SK-N-SH (cell line): ENCODE results near the gene G2E3. TPM values are rescaled to one million over a fixed set of nuclear protein-coding genes. Genes with fewer than 3 reads are reported as not detected.

Source experiments
- CTCF ChIA-PET: fragments of 300-600, 350-600 bp; formaldehyde crosslinking; extraction: SDS; loops from one replicate; lab custom pipeline; 2021; lab: Yijun Ruan, JAX
- POLR2A ChIA-PET: fragments of 350-600 bp; sonication (Branson Sonifier 250); formaldehyde crosslinking; extraction: SDS; loops from one replicate; lab custom pipeline; 2020; ENCODE audit warnings: antibody characterized with exemption, inconsistent platforms; lab: Yijun Ruan, JAX
- DNase-seq: peaks from one replicate; pipeline ENCODE4 v3.0.0; 2012
- H2AFZ ChIP-seq: fragments of 200-600 bp; sonication (generic); 2 replicates; pipeline ENCODE4 v1.8.1; 2016; ENCODE audit warnings: antibody characterized with exemption, mild to moderate bottlenecking, low read depth
- H3F3A ChIP-seq: fragments of 200-600 bp; sonication (generic); replicated peaks from 2 replicates; pipeline ENCODE3; 2016; ENCODE audit warnings: antibody characterized with exemption, mild to moderate bottlenecking; ENCODE audit not compliant: insufficient read depth
- H3K27ac ChIP-seq, 2 experiments: fragments of 200-500 bp in 1 of 2; fragments of 200-600 bp in 1 of 2; sonication (Bioruptor generic) in 1 of 2; sonication (generic), shearing (Covaris generic) in 1 of 2; 2 replicates each; pipeline versions ENCODE4 v1.5.1 to v1.6.1; 2014 to 2016; ENCODE audit warnings: low read depth in 2 of 2, inconsistent platforms in 1 of 2, low read length in 1 of 2, mild to moderate bottlenecking in 1 of 2, mixed read lengths in 1 of 2
- H3K27me3 ChIP-seq: fragments of 200-600 bp; sonication (generic), shearing (Covaris generic); 2 replicates; pipeline ENCODE4 v1.6.1; 2016; ENCODE audit warnings: mixed run types; ENCODE audit not compliant: insufficient read depth
- H3K36me3 ChIP-seq, 2 experiments: fragments of 200-500 bp in 1 of 2; fragments of 200-600 bp in 1 of 2; sonication (Bioruptor generic) in 1 of 2; sonication (generic) in 1 of 2; replicated peaks in 1 of 2; 2 replicates each; pipeline versions ENCODE3 to v1.5.1; 2014 to 2016; ENCODE audit warnings: low read length in 1 of 2, mild to moderate bottlenecking in 1 of 2; ENCODE audit not compliant: insufficient read depth in 2 of 2, control insufficient read depth in 1 of 2
- H3K4me1 ChIP-seq, 2 experiments: fragments of 200-500 bp in 1 of 2; fragments of 200-600 bp in 1 of 2; sonication (Bioruptor generic) in 1 of 2; sonication (generic), shearing (Covaris generic) in 1 of 2; 2 replicates each; pipeline versions ENCODE4 v1.5.1 to v1.6.1; 2014 to 2016; ENCODE audit warnings: low read depth in 1 of 2, low read length in 1 of 2, mixed run types in 1 of 2; ENCODE audit not compliant: insufficient read depth in 2 of 2, control insufficient read depth in 1 of 2
- H3K4me2 ChIP-seq: fragments of 200-600 bp; sonication (generic), shearing (Covaris generic); 2 replicates; pipeline ENCODE4 v1.6.1; 2017; ENCODE audit warnings: mixed run types
- H3K4me3 ChIP-seq, 2 experiments: fragments of 200-500 bp in 1 of 2; fragments of 200-600 bp in 1 of 2; sonication (Bioruptor generic) in 1 of 2; sonication (generic), shearing (Covaris generic) in 1 of 2; 2 replicates each; pipeline versions ENCODE4 v1.5.1 to v1.8.1; 2014 to 2016; ENCODE audit warnings: low read depth in 2 of 2, inconsistent platforms in 1 of 2, low read length in 1 of 2, mild to moderate bottlenecking in 1 of 2, mixed read lengths in 1 of 2, moderate library complexity in 1 of 2
- H3K79me2 ChIP-seq: fragments of 200-600 bp; sonication (generic); 2 replicates; pipeline ENCODE4 v1.8.1; 2017; ENCODE audit warnings: mild to moderate bottlenecking; ENCODE audit not compliant: insufficient read depth
- H3K9ac ChIP-seq: fragments of 200-600 bp; sonication (generic); 2 replicates; pipeline ENCODE4 v1.6.1; 2017; ENCODE audit warnings: mixed run types
- H3K9me2 ChIP-seq: fragments of 200-600 bp; sonication (generic); 2 replicates; pipeline ENCODE4 v1.6.1; 2017; ENCODE audit warnings: mixed run types
- H3K9me3 ChIP-seq: fragments of 200-600 bp; sonication (generic); 2 replicates; pipeline ENCODE4 v1.6.1; 2017; ENCODE audit warnings: mixed run types, mild to moderate bottlenecking, moderate library complexity
- H4K20me1 ChIP-seq: fragments of 200-600 bp; sonication (generic); 2 replicates; pipeline ENCODE4 v1.6.1; 2017; ENCODE audit warnings: mild to moderate bottlenecking, mixed run types; ENCODE audit not compliant: insufficient read depth
- CHD2 ChIP-seq: fragments of 150-350 bp; IDR thresholded peaks from 2 replicates; pipeline ENCODE4 v1.6.1; 2018; ENCODE audit warnings: low read length; ENCODE audit not compliant: partially characterized antibody
- ELF1 ChIP-seq: IDR thresholded peaks from 2 replicates; pipeline ENCODE4 v1.4.0; 2012
- FOSL2 ChIP-seq: IDR thresholded peaks from 2 replicates; pipeline ENCODE4 v1.4.0; 2012; ENCODE audit warnings: low read depth, mild to moderate bottlenecking, moderate library complexity, borderline replicate concordance
- FOXJ3 ChIP-seq: sonication (generic); formaldehyde crosslinking; IDR thresholded peaks from 2 replicates; pipeline ENCODE4 v1.5.1; 2020; ENCODE audit warnings: mild to moderate bottlenecking, missing genetic modification reagents
- FOXM1 ChIP-seq: IDR thresholded peaks from 2 replicates; pipeline ENCODE4 v1.4.0; 2012; ENCODE audit warnings: low read depth, mild to moderate bottlenecking
- MXI1 ChIP-seq: IDR thresholded peaks from 2 replicates; pipeline ENCODE4 v1.6.1; 2012; ENCODE audit warnings: mild to moderate bottlenecking, low read depth, low read length, improper control_type of control experiment
- NRF1 ChIP-seq: IDR thresholded peaks from 2 replicates; pipeline ENCODE4 v1.6.1; 2012; ENCODE audit warnings: low read depth, mild to moderate bottlenecking, low read length
- POLR2AphosphoS5 ChIP-seq: IDR thresholded peaks from 2 replicates; pipeline ENCODE4 v1.6.1; 2012; ENCODE audit warnings: low read depth, low read length
- REST ChIP-seq: IDR thresholded peaks from 2 replicates; pipeline ENCODE4 v1.6.1; 2012; ENCODE audit warnings: mild to moderate bottlenecking, low read depth, low read length, moderate library complexity
- RFX5 ChIP-seq: IDR thresholded peaks from 2 replicates; pipeline ENCODE4 v1.6.1; 2012; ENCODE audit warnings: mild to moderate bottlenecking, improper control_type of control experiment, low read length
- SMC3 ChIP-seq: IDR thresholded peaks from 2 replicates; pipeline ENCODE4 v1.6.1; 2012; ENCODE audit warnings: low read depth, low read length, improper control_type of control experiment
- USF1 ChIP-seq: IDR thresholded peaks from 2 replicates; pipeline ENCODE4 v1.4.0; 2012; ENCODE audit warnings: low read depth, borderline replicate concordance
- USF2 ChIP-seq: fragments of 150-350 bp; IDR thresholded peaks from 2 replicates; pipeline ENCODE4 v1.6.1; 2017; ENCODE audit warnings: antibody characterized with exemption, low read length, low read depth, borderline replicate concordance
- WGBS: methylation state at CpG from one replicate; pipeline ENCODE4 v1.1.6; 2017; ENCODE audit warnings: low lambda C conversion rate; 5-methylcytosine and 5-hydroxymethylcytosine counted together
- polyA plus RNA-seq, 3 experiments: library from polyadenylated mRNA; depleted of rRNA; stranded (reverse); fragments of >200 nt; gene quantifications; 2 replicates each; pipeline ENCODE4 v1.2.3, GENCODE V29; 2012
- TF ChIP-seq, protein P1 (sequence below): fragments of 200-600 bp; sonication (generic); IDR thresholded peaks from 2 replicates; pipeline ENCODE4 v1.6.1; 2017; ENCODE audit warnings: antibody characterized with exemption, mild to moderate bottlenecking, moderate library complexity
- TF ChIP-seq, protein P2 (sequence below): IDR thresholded peaks from 2 replicates; pipeline ENCODE4 v1.4.0; 2012; ENCODE audit warnings: low read depth, borderline replicate concordance
- TF ChIP-seq, protein P3 (sequence below): IDR thresholded peaks from 2 replicates; pipeline ENCODE4 v1.4.0; 2012; ENCODE audit warnings: low read depth

The G2E3 gene
- polyA plus RNA-seq, 1 of the 3 experiments (the other 2 are of a cell fraction): 2.9 TPM

GRCh38 chr14:30596935-30597334, 38.0 kb downstream of the G2E3 start:
- Histone ChIP-seq H3K27ac (no peak overlapping the region), H3K9me3 (no peaks in the 10 kb centered on the region), H3K36me3 (peaks cover 61 to 75% of the 10 kb centered on the region in 2 experiments), H4K20me1 (no peaks in the 10 kb centered on the region), H3F3A (peaks cover 11% of the 10 kb centered on the region), H3K4me3 (no peak overlapping the region), H3K27me3 (no peaks in the 10 kb centered on the region), H3K9ac (no peak overlapping the region), H3K4me1 (no peaks in the 10 kb centered on the region), H3K79me2 (peaks cover 48% of the 10 kb centered on the region), H3K9me2 (no peaks in the 10 kb centered on the region), H2AFZ (no peak overlapping the region), H3K4me2 (no peak overlapping the region)
- ChIA-PET POLR2A (no interaction called here), CTCF (no interaction called here)
- WGBS: 88% methylated on average over 1 of the region's 1 CpG
- TF ChIP-seq, protein P1, sequence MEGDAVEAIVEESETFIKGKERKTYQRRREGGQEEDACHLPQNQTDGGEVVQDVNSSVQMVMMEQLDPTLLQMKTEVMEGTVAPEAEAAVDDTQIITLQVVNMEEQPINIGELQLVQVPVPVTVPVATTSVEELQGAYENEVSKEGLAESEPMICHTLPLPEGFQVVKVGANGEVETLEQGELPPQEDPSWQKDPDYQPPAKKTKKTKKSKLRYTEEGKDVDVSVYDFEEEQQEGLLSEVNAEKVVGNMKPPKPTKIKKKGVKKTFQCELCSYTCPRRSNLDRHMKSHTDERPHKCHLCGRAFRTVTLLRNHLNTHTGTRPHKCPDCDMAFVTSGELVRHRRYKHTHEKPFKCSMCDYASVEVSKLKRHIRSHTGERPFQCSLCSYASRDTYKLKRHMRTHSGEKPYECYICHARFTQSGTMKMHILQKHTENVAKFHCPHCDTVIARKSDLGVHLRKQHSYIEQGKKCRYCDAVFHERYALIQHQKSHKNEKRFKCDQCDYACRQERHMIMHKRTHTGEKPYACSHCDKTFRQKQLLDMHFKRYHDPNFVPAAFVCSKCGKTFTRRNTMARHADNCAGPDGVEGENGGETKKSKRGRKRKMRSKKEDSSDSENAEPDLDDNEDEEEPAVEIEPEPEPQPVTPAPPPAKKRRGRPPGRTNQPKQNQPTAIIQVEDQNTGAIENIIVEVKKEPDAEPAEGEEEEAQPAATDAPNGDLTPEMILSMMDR: no peak
- TF ChIP-seq ELF1: no peak
- TF ChIP-seq, protein P2, sequence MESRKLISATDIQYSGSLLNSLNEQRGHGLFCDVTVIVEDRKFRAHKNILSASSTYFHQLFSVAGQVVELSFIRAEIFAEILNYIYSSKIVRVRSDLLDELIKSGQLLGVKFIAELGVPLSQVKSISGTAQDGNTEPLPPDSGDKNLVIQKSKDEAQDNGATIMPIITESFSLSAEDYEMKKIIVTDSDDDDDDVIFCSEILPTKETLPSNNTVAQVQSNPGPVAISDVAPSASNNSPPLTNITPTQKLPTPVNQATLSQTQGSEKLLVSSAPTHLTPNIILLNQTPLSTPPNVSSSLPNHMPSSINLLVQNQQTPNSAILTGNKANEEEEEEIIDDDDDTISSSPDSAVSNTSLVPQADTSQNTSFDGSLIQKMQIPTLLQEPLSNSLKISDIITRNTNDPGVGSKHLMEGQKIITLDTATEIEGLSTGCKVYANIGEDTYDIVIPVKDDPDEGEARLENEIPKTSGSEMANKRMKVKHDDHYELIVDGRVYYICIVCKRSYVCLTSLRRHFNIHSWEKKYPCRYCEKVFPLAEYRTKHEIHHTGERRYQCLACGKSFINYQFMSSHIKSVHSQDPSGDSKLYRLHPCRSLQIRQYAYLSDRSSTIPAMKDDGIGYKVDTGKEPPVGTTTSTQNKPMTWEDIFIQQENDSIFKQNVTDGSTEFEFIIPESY: no peak
- TF ChIP-seq RFX5: no peak
- TF ChIP-seq FOSL2: no peak
- TF ChIP-seq FOXJ3 (CRISPR knock-in tag): no peak
- no peak for TF ChIP-seq POLR2AphosphoS5
- TF ChIP-seq MXI1: no peak
- no peak for TF ChIP-seq FOXM1
- no peak for TF ChIP-seq USF1
- no peak for TF ChIP-seq REST
- TF ChIP-seq, protein P3, sequence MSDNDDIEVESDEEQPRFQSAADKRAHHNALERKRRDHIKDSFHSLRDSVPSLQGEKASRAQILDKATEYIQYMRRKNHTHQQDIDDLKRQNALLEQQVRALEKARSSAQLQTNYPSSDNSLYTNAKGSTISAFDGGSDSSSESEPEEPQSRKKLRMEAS: no peak
- TF ChIP-seq NRF1: no peak
- no peak for TF ChIP-seq CHD2
- TF ChIP-seq USF2: no peak
- no peak for TF ChIP-seq SMC3
- no peak for DNase-seq
